ENCODE results near the gene CDK16.

CDK16 gene

GRCh38 chrX:47273011-47273730 lies 54.7 kb downstream of the CDK16 start:
- ChIA-PET CTCF (no interaction called here), POLR2A (no interaction called here)
- DNase-seq (ENCODE audit: extremely low spot score): no peak
- no peak for TF ChIP-seq CTCF (IDR thresholded peaks at IDR 0.05; ENCODE audit: control extremely low read depth, extremely low read depth, low read depth, missing control alignments)

- CTCF ChIA-PET: no interaction called here
- no peak for DNase-seq (ENCODE audit: extremely low spot score)
- TF ChIP-seq CTCF (IDR thresholded peaks at IDR 0.05; ENCODE audit: control extremely low read depth, extremely low read depth, low read depth, missing control alignments): no peak
- POLR2A ChIA-PET: no interaction called here
Measured at GRCh38 chrX:47278691-47279090, 60.2 kb downstream of the CDK16 start.
